BE2C (cell line): ENCODE measurements around the gene MTERF4.

Experiments
- DNase-seq: peaks from one replicate; pipeline ENCODE4 v3.0.0-alpha.2; 2020
- H3K27me3 ChIP-seq: fragments of 250-450 bp; sonication (Bioruptor Pico); 2 replicates; pipeline ENCODE4 v1.5.1; 2020; ENCODE audit warnings: mild to moderate bottlenecking
- H3K36me3 ChIP-seq: fragments of 250-450 bp; sonication (Bioruptor Pico); 2 replicates; pipeline ENCODE4 v1.5.1; 2020; ENCODE audit warnings: mild to moderate bottlenecking
- H3K4me1 ChIP-seq: fragments of 250-450 bp; sonication (Bioruptor Pico); 2 replicates; pipeline ENCODE4 v1.5.1; 2020
- H3K4me3 ChIP-seq: 2 replicates; pipeline ENCODE4 v1.5.1; 2011; ENCODE audit warnings: low read depth, low read length
- H3K9me3 ChIP-seq: fragments of 250-450 bp; sonication (Bioruptor Pico); 2 replicates; pipeline ENCODE4 v1.5.1; 2020
- TF ChIP-seq, protein P1 (sequence below): IDR thresholded peaks from 2 replicates; pipeline ENCODE4 v1.5.1; 2012; ENCODE audit warnings: mild to moderate bottlenecking, low read depth, low read length

The MTERF4 gene

GRCh38 chr2:241118737-241119505, 16.8 kb upstream of the MTERF4 start:
- Histone ChIP-seq H3K9me3 (no peaks in the 10 kb centered on the region), H3K4me3 (no peak overlapping the region), H3K4me1 (no peaks in the 10 kb centered on the region), H3K36me3 (peaks cover 24% of the 10 kb centered on the region), H3K27me3 (no peaks in the 10 kb centered on the region)
- DNase-seq = no peak
- TF ChIP-seq, protein P1, sequence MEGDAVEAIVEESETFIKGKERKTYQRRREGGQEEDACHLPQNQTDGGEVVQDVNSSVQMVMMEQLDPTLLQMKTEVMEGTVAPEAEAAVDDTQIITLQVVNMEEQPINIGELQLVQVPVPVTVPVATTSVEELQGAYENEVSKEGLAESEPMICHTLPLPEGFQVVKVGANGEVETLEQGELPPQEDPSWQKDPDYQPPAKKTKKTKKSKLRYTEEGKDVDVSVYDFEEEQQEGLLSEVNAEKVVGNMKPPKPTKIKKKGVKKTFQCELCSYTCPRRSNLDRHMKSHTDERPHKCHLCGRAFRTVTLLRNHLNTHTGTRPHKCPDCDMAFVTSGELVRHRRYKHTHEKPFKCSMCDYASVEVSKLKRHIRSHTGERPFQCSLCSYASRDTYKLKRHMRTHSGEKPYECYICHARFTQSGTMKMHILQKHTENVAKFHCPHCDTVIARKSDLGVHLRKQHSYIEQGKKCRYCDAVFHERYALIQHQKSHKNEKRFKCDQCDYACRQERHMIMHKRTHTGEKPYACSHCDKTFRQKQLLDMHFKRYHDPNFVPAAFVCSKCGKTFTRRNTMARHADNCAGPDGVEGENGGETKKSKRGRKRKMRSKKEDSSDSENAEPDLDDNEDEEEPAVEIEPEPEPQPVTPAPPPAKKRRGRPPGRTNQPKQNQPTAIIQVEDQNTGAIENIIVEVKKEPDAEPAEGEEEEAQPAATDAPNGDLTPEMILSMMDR = no peak

DNA sequence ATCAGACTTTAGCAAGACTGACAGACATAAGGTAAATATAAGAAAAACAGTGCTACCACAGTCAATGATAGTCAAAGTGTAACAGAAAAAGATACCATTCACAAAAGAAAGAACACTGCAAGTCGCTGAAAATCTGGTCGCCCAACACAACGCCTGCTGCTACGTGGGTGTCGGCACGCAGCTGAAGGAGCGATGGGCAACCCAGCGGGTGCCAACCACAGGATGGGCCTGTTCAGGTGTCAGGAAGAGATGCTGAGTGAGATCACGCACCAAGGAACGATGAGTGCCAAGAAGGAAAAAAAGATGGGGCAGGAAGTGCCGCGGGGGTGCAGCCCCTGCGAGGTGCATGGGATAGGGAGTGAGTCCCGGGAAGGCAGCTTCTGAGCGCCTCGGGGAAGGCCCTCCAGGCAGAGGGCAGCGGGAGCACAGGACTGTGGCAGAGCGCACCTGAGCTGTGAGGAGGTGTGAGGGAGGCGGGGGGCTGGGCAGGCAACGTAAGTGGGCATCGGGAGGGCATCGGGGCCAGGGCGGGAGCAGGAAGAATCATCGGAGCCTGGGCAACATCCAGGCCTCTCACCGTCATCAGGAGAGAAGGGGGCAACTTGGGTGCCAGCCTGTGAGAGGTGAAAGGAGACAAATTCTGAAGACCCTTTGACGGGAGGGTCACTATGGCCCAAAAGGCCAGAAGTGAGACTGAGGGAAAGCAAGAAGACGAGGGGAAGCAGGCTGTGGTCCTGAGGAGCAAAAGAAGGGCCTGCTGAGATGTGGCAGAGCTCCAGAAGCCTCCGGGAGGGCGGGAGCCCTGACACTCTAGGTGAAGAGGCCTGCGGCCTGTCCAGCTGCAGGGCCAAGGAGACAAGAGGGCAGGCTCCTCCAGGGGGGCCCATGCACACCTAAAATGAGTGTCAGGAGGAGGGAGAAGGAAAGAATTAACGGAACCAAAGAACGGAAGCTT, 14.8 kb upstream of the MTERF4 start:
- TF ChIP-seq, protein P1 = no peak
- peaks cover 16% of the 10 kb centered on the region for H3K36me3 ChIP-seq
- H3K9me3 ChIP-seq = no peaks in the 10 kb centered on the region
- no peaks in the 10 kb centered on the region for H3K27me3 ChIP-seq
- H3K4me1 ChIP-seq = no peaks in the 10 kb centered on the region
- no peak overlapping the region for H3K4me3 ChIP-seq
- DNase-seq = no peak

DNA sequence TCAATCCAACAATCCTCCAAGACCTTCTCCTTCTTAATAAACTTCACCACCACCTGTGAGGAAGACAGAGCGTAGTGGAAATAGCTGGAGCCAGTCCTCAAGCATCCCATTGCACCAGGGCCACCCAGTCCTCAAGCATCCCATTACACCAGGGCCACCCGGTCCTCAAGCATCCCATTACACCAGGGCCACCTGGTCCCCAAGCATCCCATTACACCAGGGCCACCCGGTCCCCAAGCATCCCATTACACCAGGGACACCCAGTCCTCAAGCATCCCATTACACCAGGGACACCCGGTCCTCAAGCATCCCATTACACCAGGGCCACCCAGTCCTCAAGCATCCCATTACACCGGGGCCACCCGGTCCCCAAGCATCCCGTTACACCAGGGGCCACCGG, 13.3 kb upstream of the MTERF4 start:
- H3K4me1 ChIP-seq = no peaks in the 10 kb centered on the region
- H3K27me3 ChIP-seq = no peaks in the 10 kb centered on the region
- no peak overlapping the region for H3K4me3 ChIP-seq
- DNase-seq = no peak
- no peaks in the 10 kb centered on the region for H3K9me3 ChIP-seq
- H3K36me3 ChIP-seq = peaks cover 6% of the 10 kb centered on the region
- TF ChIP-seq, protein P1 = no peak

- Histone ChIP-seq H3K9me3 (no peaks in the 10 kb centered on the region), H3K27me3 (no peaks in the 10 kb centered on the region), H3K36me3 (peaks cover 5% of the 10 kb centered on the region), H3K4me3 (no peak overlapping the region), H3K4me1 (no peaks in the 10 kb centered on the region)
- no peak for DNase-seq
- TF ChIP-seq, protein P1 = no peak
These were observed 12.7 kb upstream of the MTERF4 start for GRCh38 chr2:241114836-241115235.

DNA sequence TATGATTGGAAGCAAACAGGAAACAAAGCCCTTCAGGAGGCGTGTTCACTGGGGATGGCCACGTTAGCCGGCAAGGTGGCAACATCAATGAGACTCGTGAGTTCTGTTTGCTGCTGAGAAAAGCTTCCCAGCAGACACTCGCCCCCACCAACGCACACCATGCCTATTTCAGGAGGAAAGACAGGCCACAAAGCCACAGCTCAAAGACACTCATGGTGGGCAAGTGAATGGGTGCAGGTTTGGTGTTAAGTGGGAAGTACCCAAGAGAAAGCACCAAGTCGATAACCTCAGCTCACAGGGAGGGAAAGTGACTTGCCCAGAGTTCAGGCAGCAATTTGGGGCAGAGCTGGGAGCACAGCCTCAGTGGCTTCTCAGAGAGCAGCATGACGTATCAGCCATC, 10.5 kb upstream of the MTERF4 start:
- Histone ChIP-seq H3K27me3 (no peaks in the 10 kb centered on the region), H3K9me3 (no peaks in the 10 kb centered on the region), H3K4me1 (no peaks in the 10 kb centered on the region), H3K36me3 (peaks cover 11% of the 10 kb centered on the region), H3K4me3 (no peak overlapping the region)
- TF ChIP-seq, protein P1 = no peak
- DNase-seq = no peak
